Mononuclear cell (primary cell): ENCODE data around the gene GLB1L2. TPM values are rescaled to one million over a fixed set of nuclear protein-coding genes. Genes with fewer than 3 reads are reported as not detected.

Source experiments
- H3K27me3 ChIP-seq: 2 replicates; pipeline ENCODE4 v1.6.0; 2011; ENCODE audit warnings: low read length, control low read depth; ENCODE audit not compliant: insufficient read depth
- H3K4me1 ChIP-seq: 2 replicates; pipeline ENCODE4 v1.5.1; 2011; ENCODE audit warnings: mild to moderate bottlenecking, low read length, control low read depth; ENCODE audit not compliant: insufficient read depth
- H3K4me3 ChIP-seq: 2 replicates; pipeline ENCODE4 v1.5.1; 2011; ENCODE audit warnings: mild to moderate bottlenecking, low read length, moderate library complexity
- H3K9me3 ChIP-seq: 2 replicates; pipeline ENCODE4 v1.5.1; 2011; ENCODE audit warnings: low read depth, mild to moderate bottlenecking, control low read depth, low read length
- total RNA-seq: library from RNA; depleted of rRNA; stranded (reverse); fragments of >200 nt; gene quantifications from one replicate; pipeline ENCODE4 v1.2.3, GENCODE V29; 2012

Gene GLB1L2
- total RNA-seq, 1 donor = 0.42 TPM

GRCh38 chr11:134365011-134365925, 33.5 kb downstream of the GLB1L2 start:
- H3K4me3 ChIP-seq = no peak overlapping the region
- H3K4me1 ChIP-seq = peaks cover 2% of the 10 kb centered on the region
- no peaks in the 10 kb centered on the region for H3K27me3 ChIP-seq
- no peaks in the 10 kb centered on the region for H3K9me3 ChIP-seq

GRCh38 chr11:134366254-134366653, 34.5 kb downstream of the GLB1L2 start:
- Histone ChIP-seq H3K9me3 (no peaks in the 10 kb centered on the region), H3K4me1 (no peaks in the 10 kb centered on the region), H3K27me3 (no peaks in the 10 kb centered on the region), H3K4me3 (no peak overlapping the region)

DNA sequence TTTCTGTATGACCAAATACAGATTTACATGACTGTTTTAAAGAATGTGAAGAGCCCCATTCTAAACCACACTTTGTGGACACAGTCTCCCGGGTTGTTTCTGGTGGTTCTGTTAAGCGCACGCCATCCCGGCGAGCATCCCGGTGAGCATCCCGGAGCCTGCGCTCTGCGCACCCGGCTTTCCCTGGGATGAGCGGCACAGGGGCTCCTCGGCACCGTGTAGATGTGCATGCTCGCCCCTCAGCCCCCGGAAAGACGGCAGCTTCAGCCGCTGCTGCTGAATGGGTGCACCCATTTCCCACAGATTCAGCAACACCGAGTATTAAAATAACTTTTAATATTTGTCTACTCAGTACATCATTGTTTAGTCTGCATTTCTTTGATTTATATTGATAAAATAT, 36.0 kb downstream of the GLB1L2 start:
- Histone ChIP-seq H3K27me3 (no peaks in the 10 kb centered on the region), H3K9me3 (no peaks in the 10 kb centered on the region), H3K4me3 (no peak overlapping the region), H3K4me1 (no peaks in the 10 kb centered on the region)

DNA sequence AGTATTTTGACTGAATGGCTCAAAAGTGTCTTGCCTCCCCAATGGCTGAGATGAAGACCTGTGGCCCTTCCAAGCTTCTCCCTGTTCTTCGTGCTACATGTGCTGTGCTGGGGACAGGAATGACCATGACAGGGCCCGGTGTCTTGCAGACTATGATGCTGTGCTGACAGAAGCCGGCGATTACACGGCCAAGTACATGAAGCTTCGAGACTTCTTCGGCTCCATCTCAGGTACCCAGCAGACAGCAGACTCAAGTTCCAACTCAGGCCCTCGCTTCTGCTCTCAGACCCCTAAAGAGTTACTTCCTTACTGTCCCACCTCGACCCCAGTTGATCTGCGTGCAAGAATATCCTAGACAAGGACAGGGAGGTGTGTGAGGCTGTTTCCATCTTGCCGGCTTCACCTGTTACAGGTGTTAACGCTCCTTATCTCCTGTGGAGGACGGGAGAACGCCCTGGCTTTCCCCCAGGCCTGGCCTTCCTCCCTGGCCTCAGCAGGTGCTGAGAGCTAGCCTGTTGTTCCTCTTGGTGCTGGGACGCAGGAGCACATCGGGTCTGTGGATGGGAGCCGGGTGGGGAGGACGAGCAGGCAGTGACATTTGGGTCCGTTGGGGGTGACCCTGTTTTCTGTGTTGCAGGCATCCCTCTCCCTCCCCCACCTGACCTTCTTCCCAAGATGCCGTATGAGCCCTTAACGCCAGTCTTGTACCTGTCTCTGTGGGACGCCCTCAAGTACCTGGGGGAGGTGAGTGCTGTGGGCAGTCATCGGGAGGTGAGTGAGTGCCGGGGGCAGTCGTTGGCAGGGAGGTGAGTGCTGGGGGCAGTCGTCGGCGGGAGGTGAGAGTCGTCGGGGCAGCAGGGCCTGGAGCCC, 38.1 kb downstream of the GLB1L2 start:
- H3K4me1 ChIP-seq = no peaks in the 10 kb centered on the region
- no peak overlapping the region for H3K4me3 ChIP-seq
- no peaks in the 10 kb centered on the region for H3K9me3 ChIP-seq
- H3K27me3 ChIP-seq = no peaks in the 10 kb centered on the region

DNA sequence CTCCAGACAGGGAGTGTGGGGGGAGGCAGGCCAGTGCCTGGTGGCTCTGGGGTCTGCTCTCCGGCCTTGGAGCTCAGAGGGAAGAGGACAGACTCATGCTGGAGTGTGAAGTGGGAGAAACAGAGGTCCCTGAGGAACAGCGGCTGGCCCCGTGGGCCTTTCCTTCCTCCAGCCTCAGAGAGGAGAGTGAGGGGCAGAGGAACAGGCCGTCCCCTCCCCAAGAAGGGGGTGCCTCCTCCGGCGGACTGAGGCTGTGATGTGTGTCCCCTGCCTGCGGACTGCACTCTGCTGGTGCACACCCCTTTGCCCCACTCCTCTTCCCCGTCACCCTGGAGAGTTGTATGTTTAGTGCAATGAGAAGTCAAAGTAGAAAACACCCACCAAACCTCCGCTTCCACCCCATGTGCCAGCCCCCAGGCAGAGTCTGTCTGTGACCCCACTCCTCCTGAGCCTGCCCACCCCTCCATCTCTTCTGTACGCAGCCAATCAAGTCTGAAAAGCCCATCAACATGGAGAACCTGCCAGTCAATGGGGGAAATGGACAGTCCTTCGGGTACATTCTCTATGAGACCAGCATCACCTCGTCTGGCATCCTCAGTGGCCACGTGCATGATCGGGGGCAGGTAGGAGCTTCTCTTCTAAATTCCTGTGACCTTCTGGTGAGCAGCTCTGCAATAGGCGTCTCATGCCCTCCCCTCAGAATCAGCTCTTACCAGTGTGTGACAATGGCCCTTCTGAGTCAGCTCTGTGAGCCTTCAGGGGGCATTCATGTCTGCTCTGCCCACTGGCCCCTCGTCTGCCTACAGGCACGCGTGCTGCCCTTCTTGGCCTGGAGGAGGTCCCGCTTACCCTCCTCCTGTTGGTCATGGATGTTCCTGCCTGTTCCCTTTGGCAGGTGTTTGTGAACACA, 39.0 kb downstream of the GLB1L2 start:
- no peaks in the 10 kb centered on the region for H3K27me3 ChIP-seq
- H3K4me1 ChIP-seq = no peaks in the 10 kb centered on the region
- no peaks in the 10 kb centered on the region for H3K9me3 ChIP-seq
- H3K4me3 ChIP-seq = no peak overlapping the region

DNA sequence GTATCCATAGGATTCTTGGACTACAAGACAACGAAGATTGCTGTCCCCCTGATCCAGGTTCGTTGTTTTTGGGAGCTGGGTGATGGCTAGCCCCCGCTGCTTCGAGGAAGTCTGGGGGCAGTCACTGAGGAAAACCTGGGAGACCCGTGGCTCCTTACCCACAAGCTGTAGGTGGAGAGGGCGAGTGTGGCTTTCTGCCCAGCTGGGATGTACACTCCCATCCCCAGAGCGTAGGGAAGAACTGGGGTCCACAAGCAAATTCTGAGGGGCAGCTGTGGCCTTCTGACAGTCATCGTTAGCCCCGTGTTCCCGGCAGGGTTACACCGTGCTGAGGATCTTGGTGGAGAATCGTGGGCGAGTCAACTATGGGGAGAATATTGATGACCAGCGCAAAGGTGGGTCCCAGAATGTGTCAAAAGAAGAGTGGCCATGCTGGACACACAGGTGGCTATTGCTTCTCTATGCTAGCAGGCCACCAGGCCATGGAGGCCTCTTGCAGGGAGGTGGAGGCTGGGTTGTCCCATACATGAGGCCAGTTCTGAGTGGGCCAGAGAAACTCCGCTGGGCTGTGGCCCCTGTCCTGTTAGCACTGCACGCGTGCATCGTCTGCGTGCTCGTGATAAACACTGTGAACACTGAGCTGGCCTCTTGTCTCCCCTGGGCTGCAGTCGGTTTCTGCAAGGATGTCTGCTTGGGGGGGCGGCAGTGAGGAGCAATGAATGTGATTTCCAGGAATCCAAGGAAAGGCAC, 39.8 kb downstream of the GLB1L2 start:
- H3K4me1 ChIP-seq = no peaks in the 10 kb centered on the region
- H3K9me3 ChIP-seq = no peaks in the 10 kb centered on the region
- no peak overlapping the region for H3K4me3 ChIP-seq
- H3K27me3 ChIP-seq = no peaks in the 10 kb centered on the region

DNA sequence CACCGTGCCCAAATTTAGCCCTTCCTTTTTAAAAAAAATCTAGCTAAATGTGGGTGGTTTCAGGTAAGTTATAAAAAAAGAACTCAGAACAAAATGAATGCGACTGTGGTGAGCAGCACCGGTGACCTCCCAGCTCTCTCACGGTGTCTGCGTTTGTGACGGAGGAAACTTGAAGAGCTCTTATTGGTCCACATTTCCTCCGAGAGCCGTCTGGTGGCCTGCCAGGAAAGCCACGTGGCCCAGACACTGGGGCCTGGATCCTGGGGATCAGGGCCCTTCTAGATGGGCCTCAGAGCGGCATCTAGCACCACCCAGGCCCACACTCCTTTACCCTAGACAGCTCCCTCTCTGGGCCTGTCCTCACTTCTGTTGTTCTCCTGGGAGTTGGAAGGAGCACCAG, 40.7 kb downstream of the GLB1L2 start:
- Histone ChIP-seq H3K4me1 (no peaks in the 10 kb centered on the region), H3K4me3 (no peak overlapping the region), H3K27me3 (no peaks in the 10 kb centered on the region), H3K9me3 (no peaks in the 10 kb centered on the region)

GRCh38 chr11:134372961-134373360, 41.2 kb downstream of the GLB1L2 start:
- H3K9me3 ChIP-seq = no peaks in the 10 kb centered on the region
- H3K4me1 ChIP-seq = no peaks in the 10 kb centered on the region
- H3K27me3 ChIP-seq = no peaks in the 10 kb centered on the region
- H3K4me3 ChIP-seq = no peak overlapping the region

DNA sequence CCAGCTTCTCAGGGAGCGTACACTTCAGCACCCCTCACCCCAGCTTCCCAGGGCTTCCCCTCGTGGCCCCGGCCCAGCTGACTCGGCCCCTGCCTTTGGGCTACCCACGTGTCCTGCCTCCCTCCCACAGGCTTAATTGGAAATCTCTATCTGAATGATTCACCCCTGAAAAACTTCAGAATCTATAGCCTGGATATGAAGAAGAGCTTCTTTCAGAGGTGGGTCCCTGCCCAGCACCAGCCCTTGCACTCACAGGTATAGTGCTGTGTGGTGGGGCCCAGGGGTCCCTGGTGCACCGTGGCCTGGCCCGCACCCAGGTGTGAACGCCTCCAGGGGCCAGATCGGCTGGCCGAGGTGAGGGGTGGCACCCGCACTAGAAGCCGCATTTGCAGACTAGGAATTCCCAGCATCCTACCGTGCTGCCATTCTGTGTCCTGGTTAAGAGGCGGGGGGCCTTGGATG, 41.8 kb downstream of the GLB1L2 start:
- H3K4me1 ChIP-seq = no peaks in the 10 kb centered on the region
- no peak overlapping the region for H3K4me3 ChIP-seq
- no peaks in the 10 kb centered on the region for H3K27me3 ChIP-seq
- no peaks in the 10 kb centered on the region for H3K9me3 ChIP-seq

DNA sequence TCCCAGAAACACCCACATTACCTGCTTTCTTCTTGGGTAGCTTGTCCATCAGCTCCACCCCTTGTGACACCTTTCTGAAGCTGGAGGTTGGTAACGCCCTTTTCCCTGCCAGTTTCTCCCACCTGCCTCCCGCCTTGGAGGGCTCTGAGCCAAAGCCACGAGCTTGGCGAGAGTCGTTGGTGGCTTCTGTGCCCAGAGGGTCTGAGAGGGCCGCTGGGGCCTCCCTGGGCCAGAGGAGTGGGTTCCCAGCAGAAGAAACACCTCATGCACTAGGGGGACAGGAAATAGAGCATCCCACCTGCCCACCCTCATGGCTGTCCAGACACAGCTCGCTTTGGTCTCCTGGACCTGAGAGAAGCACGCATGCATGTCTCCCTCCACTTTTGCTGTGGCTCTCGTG, 42.4 kb downstream of the GLB1L2 start:
- no peaks in the 10 kb centered on the region for H3K4me1 ChIP-seq
- H3K9me3 ChIP-seq = no peaks in the 10 kb centered on the region
- no peak overlapping the region for H3K4me3 ChIP-seq
- H3K27me3 ChIP-seq = no peaks in the 10 kb centered on the region

DNA sequence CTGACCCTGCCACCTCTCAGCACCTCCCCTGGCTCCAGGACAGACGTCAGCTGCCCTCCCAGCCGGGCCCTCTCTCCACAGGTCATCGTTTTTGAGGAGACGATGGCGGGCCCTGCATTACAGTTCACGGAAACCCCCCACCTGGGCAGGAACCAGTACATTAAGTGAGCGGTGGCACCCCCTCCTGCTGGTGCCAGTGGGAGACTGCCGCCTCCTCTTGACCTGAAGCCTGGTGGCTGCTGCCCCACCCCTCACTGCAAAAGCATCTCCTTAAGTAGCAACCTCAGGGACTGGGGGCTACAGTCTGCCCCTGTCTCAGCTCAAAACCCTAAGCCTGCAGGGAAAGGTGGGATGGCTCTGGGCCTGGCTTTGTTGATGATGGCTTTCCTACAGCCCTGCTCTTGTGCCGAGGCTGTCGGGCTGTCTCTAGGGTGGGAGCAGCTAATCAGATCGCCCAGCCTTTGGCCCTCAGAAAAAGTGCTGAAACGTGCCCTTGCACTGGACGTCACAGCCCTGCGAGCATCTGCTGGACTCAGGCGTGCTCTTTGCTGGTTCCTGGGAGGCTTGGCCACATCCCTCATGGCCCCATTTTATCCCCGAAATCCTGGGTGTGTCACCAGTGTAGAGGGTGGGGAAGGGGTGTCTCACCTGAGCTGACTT, 43.2 kb downstream of the GLB1L2 start:
- no peaks in the 10 kb centered on the region for H3K27me3 ChIP-seq
- no peaks in the 10 kb centered on the region for H3K4me1 ChIP-seq
- H3K4me3 ChIP-seq = no peak overlapping the region
- no peaks in the 10 kb centered on the region for H3K9me3 ChIP-seq

DNA sequence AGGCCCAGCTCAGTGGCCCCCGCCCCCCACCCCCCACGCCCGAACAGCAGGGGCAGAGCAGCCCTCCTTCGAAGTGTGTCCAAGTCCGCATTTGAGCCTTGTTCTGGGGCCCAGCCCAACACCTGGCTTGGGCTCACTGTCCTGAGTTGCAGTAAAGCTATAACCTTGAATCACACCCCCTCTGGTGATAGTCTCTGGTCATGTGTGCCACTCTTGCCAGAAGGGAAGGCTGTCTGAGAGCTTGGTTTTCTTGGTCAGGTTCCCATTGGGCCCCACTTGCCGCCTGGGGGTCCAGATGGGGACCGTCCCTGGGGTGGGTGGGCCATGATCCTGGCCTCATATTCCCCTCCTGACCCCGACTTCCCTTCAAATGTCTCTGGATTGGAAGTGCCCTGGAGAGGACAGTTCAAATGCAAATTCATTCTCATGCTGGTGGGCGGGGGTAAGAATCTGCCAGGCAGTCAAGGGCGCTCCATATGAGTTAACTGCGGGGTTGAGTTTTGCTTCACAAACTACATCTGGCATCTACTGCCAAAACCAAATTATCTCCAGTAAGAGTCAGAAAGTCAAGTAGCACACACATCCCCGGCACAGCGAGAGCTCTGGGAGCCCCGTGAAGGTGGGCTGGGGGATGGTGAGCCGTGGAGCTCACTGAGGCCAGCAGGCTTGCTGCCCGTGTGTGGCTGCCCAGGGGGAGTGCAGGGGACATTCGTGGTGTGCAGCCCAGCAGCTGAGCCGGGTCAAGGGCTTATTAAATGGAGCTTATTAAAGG, 44.5 kb downstream of the GLB1L2 start:
- Histone ChIP-seq H3K9me3 (no peaks in the 10 kb centered on the region), H3K4me3 (no peak overlapping the region), H3K27me3 (no peaks in the 10 kb centered on the region), H3K4me1 (no peaks in the 10 kb centered on the region)

DNA sequence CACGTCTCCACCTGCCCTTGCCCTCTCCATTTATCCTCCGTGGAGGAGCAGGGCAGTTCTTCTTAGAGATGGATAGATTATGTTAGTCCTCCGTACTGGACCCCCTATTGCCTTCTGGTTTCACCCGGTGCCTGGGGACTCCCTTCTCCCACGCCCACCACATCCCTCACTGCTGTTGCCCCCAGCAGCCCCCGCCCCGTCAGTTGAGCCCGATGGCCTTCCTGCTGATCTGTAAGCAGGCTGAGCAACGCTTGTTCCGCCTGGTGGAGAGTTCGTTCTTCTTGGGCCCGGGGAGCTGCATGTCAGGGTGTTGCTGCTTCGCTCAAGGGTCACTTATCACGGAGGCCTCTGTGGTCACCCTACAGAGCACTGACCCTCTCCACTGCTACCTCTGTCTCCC, 46.1 kb downstream of the GLB1L2 start:
- H3K4me1 ChIP-seq = no peaks in the 10 kb centered on the region
- H3K9me3 ChIP-seq = no peaks in the 10 kb centered on the region
- H3K4me3 ChIP-seq = no peak overlapping the region
- H3K27me3 ChIP-seq = no peaks in the 10 kb centered on the region
